Loucy (cell line): ENCODE measurements around the gene NRCAM.

Experiments
- H2AFZ ChIP-seq: fragments of 200-600 bp; sonication (generic); 2 replicates; pipeline ENCODE4 v1.6.0; 2016; ENCODE audit warnings: antibody characterized with exemption, mild to moderate bottlenecking, low read length, moderate library complexity
- H3F3A ChIP-seq: fragments of 200-600 bp; 2 replicates; pipeline ENCODE4 v1.6.0; 2016; ENCODE audit warnings: antibody characterized with exemption, low read depth, mild to moderate bottlenecking
- H3K27me3 ChIP-seq: fragments of 200-600 bp; sonication (generic); 2 replicates; pipeline ENCODE4 v1.6.1; 2014; ENCODE audit warnings: low read length, mild to moderate bottlenecking; ENCODE audit not compliant: insufficient read depth, poor library complexity, severe bottlenecking
- H3K36me3 ChIP-seq: fragments of 200-600 bp; sonication (generic); 2 replicates; pipeline ENCODE4 v1.6.1; 2016; ENCODE audit warnings: low read length; ENCODE audit not compliant: insufficient read depth
- H3K4me1 ChIP-seq: fragments of 200-600 bp; sonication (generic); 2 replicates; pipeline ENCODE4 v1.5.1; 2014; ENCODE audit warnings: low read length, mild to moderate bottlenecking; ENCODE audit not compliant: insufficient read depth, poor library complexity, severe bottlenecking
- H3K4me2 ChIP-seq: fragments of 200-600 bp; sonication (generic); 2 replicates; pipeline ENCODE4 v1.6.0; 2014; ENCODE audit warnings: antibody characterized with exemption, low read length, low read depth, mild to moderate bottlenecking; ENCODE audit not compliant: poor library complexity, severe bottlenecking
- H3K4me3 ChIP-seq: fragments of 200-600 bp; sonication (generic); 2 replicates; pipeline ENCODE4 v1.5.1; 2014; ENCODE audit warnings: low read length, mild to moderate bottlenecking, mixed read lengths; ENCODE audit not compliant: poor library complexity, severe bottlenecking
- H3K79me2 ChIP-seq: fragments of 200-600 bp; sonication (generic); 2 replicates; pipeline ENCODE4 v1.6.1; 2014; ENCODE audit warnings: low read length; ENCODE audit not compliant: insufficient read depth
- H3K9ac ChIP-seq: fragments of 200-600 bp; sonication (generic); 2 replicates; pipeline ENCODE4 v1.6.0; 2014; ENCODE audit warnings: mild to moderate bottlenecking, low read depth, low read length, moderate library complexity; ENCODE audit not compliant: poor library complexity, severe bottlenecking
- H3K9me2 ChIP-seq: fragments of 200-600 bp; sonication (generic); replicated peaks from 2 replicates; pipeline ENCODE4 v1.6.1; 2016; ENCODE audit warnings: low read depth, low read length, mixed read lengths
- H3K9me3 ChIP-seq: fragments of 200-600 bp; sonication (generic); 2 replicates; pipeline ENCODE4 v1.6.1; 2014; ENCODE audit warnings: mild to moderate bottlenecking, antibody characterized with exemption, low read length, low read depth; ENCODE audit not compliant: insufficient read depth
- H4K20me1 ChIP-seq: fragments of 200-600 bp; sonication (generic); 2 replicates; pipeline ENCODE4 v1.6.0; 2014; ENCODE audit warnings: antibody characterized with exemption, low read length, mild to moderate bottlenecking; ENCODE audit not compliant: insufficient read depth, poor library complexity, severe bottlenecking
- EZH2phosphoT487 ChIP-seq: fragments of 200-600 bp; IDR thresholded peaks from 2 replicates; pipeline ENCODE4 v1.6.1; 2018; ENCODE audit warnings: antibody characterized with exemption, mild to moderate bottlenecking, moderate library complexity, borderline replicate concordance
- TF ChIP-seq, protein P1 (sequence below): fragments of 200-600 bp; sonication (generic); conservative IDR thresholded peaks from 2 replicates; pipeline ENCODE4 v1.5.1; 2014; ENCODE audit warnings: mild to moderate bottlenecking, antibody characterized with exemption, low read length

The NRCAM gene

DNA sequence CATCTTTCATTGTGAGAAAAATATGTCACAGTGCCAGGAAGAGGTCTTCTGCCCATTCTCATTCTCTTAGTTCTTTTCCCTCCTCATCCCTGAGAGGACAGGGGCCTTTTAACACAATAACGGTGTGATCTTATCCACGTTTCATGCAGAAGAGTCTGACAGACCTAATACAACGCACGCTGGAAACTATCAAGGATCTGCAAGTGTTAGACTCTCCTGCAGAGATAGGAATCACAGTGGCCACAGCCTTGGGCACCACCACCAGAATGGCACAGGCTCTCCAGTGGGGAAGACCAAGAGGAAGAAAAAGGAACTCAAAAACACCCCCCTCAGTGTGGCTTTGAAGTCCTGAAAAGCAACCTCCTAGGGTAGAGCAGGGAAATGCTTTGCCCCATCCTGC lies 253.5 kb downstream of the NRCAM start:
- Histone ChIP-seq H3K9me3 (no peaks in the 10 kb centered on the region), H3K9ac (no peak overlapping the region)

DNA sequence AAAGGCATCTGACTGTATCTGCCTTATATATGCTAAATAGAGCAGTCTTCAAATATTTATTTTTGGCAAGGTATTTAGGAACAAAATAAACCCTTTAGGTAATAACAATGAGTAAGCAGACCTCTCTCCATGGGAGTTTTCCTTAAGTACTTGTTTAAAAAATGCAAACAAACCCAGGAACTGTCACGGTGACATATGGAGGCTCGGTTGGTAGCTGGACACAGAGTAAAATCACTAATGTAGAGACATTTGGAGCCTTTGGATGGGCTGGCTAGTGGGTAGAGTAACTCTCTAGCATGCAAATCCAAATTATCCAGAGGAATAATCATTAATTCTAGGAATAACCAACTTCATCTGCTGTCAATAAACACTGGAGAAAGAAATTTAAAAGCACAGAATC lies 254.5 kb downstream of the NRCAM start:
- Histone ChIP-seq H3K9me2 (no peaks in the 10 kb centered on the region), H3K36me3 (no peaks in the 10 kb centered on the region), H3F3A (no peaks in the 10 kb centered on the region), H4K20me1 (no peaks in the 10 kb centered on the region), H3K27me3 (no peaks in the 10 kb centered on the region), H3K4me1 (peaks cover 32% of the 10 kb centered on the region), H3K4me2 (no peak overlapping the region), H2AFZ (no peak overlapping the region), H3K9me3 (no peaks in the 10 kb centered on the region), H3K79me2 (no peaks in the 10 kb centered on the region), H3K4me3 (no peak overlapping the region), H3K9ac (no peak overlapping the region)
- TF ChIP-seq EZH2phosphoT487, result no peak
- TF ChIP-seq, protein P1, sequence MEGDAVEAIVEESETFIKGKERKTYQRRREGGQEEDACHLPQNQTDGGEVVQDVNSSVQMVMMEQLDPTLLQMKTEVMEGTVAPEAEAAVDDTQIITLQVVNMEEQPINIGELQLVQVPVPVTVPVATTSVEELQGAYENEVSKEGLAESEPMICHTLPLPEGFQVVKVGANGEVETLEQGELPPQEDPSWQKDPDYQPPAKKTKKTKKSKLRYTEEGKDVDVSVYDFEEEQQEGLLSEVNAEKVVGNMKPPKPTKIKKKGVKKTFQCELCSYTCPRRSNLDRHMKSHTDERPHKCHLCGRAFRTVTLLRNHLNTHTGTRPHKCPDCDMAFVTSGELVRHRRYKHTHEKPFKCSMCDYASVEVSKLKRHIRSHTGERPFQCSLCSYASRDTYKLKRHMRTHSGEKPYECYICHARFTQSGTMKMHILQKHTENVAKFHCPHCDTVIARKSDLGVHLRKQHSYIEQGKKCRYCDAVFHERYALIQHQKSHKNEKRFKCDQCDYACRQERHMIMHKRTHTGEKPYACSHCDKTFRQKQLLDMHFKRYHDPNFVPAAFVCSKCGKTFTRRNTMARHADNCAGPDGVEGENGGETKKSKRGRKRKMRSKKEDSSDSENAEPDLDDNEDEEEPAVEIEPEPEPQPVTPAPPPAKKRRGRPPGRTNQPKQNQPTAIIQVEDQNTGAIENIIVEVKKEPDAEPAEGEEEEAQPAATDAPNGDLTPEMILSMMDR, result no peak

More for the DNA sequence above, 253.5 kb downstream of the NRCAM start:
- no peaks in the 10 kb centered on the region for H3K27me3 ChIP-seq
- H3K9me2 ChIP-seq, result no peaks in the 10 kb centered on the region
- no peaks in the 10 kb centered on the region for H4K20me1 ChIP-seq
- H3F3A ChIP-seq, result no peaks in the 10 kb centered on the region
- H3K4me1 ChIP-seq, result peaks cover 32% of the 10 kb centered on the region
- no peaks in the 10 kb centered on the region for H3K36me3 ChIP-seq
- TF ChIP-seq EZH2phosphoT487, result no peak
- TF ChIP-seq, protein P1, result no peak
- no peak overlapping the region for H3K4me3 ChIP-seq
- no peak overlapping the region for H2AFZ ChIP-seq
- no peak overlapping the region for H3K4me2 ChIP-seq
- H3K79me2 ChIP-seq, result no peaks in the 10 kb centered on the region

DNA sequence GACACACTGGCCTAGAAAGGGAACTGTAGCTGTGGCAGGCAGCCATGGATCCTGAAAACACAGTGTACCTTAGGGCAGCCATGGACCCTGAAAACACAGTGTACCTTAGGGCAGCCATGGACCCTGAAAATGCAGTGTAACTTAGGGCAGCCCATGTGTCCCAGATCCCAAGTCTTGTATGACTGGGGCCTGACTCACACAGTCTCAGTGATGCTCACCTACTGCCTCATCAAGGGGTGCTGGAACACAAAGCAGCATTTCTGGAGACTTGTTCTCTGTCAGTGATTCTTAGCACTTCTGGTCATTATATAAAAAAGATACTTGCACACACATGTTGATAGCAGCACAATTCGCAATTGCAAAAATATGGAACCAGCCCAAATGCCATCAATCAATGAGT lies 255.9 kb downstream of the NRCAM start:
- Histone ChIP-seq H3F3A (no peaks in the 10 kb centered on the region), H3K9me2 (no peaks in the 10 kb centered on the region), H3K9ac (no peak overlapping the region), H3K9me3 (no peaks in the 10 kb centered on the region), H3K36me3 (no peaks in the 10 kb centered on the region), H3K4me1 (peaks cover 32% of the 10 kb centered on the region), H3K4me2 (no peak overlapping the region), H3K79me2 (no peaks in the 10 kb centered on the region), H4K20me1 (no peaks in the 10 kb centered on the region), H3K4me3 (no peak overlapping the region), H2AFZ (no peak overlapping the region), H3K27me3 (no peaks in the 10 kb centered on the region)
- TF ChIP-seq EZH2phosphoT487, result no peak
- TF ChIP-seq, protein P1, result no peak
